ENCODE results near the gene TARS2.

The TARS2 gene

DNA sequence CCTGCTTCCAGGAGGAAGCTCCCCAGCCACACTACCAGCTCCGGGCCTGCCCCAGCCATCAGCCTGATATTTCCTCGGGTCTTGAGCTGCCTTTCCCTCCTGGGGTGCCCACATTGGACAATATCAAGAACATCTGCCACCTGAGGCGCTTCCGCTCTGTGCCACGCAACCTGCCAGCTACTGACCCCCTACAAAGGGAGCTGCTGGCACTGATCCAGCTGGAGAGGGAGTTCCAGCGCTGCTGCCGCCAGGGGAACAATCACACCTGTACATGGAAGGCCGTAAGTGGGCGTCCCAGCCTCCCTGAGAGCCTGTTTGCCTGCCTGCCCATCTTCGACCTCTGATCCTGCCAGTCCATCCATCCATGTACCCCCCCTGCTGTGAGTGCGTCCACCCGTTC lies 24.3 kb downstream of the TARS2 start:
- DNase-seq = no peak

DNA sequence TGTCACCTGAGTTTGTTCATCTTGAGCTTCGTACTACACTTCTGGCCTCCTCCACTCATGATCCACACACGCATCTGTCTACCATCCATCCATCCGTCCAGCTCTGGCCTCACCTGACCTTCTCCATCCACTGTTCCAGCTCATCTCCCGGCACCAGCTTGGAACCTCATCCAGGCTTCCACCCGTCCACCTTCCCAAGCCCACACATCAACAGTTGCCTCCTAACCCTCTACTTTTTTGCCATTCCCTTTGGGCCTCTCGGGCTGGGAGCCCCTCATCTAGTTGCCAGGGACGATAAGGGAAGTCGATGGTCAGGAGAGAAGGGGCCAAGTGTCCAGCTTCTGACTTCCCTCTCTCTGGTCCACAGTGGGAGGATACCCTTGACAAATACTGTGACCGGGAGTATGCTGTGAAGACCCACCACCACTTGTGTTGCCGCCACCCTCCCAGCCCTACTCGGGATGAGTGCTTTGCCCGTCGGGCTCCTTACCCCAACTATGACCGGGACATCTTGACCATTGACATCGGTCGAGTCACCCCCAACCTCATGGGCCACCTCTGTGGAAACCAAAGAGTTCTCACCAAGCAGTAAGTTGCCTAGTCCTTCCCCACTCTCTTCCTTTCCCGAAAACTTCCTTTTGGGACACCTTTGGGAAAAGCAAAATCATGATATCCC lies 24.9 kb downstream of the TARS2 start:
- no peak for DNase-seq

DNA sequence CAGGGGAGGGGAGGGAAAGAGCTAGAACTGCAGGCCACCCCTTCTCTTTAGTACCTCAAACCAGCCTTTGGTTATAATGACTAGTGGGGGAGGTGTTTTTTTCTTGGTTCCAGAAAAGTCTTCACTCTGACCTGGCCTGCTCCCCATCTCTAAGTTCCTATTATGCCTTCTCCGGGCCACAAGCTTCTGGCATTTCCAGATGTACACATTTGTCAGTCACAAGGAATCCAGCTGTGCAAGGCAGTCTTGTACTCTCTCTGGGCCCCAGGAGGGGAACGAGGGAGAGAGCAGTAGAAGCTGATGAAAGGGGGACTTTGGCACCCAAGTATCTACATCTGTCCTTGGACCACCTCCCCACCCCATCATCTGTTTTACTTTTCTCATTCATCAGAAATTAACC lies 25.6 kb downstream of the TARS2 start:
- DNase-seq = no peak

DNA sequence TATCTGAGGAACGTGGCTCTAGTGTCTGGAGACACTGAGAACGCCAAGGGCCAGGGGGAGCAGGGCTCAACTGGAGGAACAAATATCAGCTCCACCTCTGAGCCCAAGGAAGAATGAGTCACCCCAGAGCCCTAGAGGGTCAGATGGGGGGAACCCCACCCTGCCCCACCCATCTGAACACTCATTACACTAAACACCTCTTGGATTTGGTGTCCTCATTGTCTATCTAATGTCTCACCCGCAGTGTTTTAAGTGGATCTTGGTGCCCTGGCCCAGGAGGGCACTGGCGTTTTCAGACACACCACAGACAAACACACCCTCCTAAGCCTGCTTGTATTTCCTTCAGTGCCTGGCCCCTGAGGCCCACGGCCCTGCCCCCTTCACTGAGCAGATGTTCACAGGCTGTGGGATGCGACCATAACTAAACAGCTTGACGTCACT lies 26.2 kb downstream of the TARS2 start:
- DNase-seq = no peak

DNA sequence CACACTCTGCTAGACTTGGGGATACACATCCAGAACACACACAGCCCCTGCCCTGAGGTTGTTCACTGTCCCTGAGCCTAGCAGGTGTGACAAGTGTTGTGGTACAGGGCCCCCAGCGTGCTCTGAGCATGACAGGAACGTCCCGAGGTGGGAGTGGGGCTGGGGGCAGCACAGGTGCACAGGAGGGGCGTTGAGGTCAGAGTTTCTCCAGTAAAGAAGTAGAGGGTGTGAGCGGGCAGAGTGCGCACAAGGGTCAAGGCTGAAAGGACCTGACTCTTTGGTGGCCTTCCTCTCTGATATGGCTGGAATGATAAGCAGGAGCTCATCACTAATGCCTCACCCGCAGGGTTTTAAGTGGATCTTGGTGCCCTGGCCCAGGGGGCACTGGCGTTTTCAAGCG lies 27.0 kb downstream of the TARS2 start:
- no peak for DNase-seq

DNA sequence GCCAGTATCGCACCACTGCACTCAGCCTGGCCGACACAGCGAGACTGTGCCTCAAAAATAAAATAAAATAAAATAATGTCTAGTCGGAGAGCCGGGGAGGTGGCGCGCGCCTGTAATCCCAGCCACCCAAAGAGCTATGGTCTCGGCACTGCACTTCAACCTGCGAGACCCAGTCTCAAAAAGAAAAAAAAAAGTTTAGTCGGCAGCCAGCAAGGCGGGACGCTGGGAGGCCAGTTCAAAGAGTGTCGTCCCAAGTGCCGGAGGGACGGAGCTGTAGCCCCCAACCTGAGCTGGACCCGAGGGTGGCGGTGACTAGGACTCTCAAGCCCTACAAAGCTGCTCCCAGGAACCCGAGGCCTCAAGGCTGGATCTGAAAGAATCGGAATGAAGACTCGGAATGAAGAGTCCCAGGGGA lies 27.7 kb downstream of the TARS2 start:
- no peak for DNase-seq

DNA sequence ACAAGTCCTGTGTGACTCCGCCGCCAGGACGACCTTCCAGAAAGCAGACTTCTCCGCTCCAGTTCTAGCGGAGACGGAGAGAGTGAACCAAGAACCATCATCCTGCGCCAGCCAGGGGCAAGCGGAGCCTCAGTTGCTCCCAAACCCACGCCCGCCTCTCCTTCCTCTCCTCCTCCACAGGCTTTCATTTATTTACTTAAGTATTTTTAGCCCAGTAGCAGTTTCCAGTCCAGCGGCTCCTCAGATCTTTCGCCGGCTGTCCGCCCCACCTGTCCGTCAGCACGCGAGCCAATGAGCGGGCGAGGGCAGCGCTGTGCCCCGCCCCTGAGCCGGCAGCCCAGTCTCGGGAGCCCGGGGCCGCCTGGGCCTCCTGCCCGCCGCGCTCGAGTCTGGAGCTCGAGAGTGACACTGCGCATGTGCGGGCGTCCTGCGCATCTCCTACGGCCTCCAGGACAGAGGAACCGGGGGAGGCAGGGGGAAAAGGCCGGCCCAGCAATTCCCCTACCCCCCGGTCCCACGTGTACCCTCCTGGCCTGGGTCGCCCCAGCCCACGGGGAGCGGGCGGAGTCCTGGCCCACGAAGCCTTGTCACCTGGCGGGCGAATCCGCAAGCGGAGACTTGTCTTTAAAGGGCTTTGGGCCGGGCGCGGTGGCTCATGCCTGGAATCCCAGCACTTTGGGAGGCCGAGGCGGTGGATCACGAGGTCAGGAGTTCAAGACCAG lies 28.3 kb downstream of the TARS2 start, which contains the start of gene FALEC:
Gene FALEC (plus strand): TSS at position 425 of the 722 bp plus-strand sequence.
- DNase-seq = peak; percentile 94

DNA sequence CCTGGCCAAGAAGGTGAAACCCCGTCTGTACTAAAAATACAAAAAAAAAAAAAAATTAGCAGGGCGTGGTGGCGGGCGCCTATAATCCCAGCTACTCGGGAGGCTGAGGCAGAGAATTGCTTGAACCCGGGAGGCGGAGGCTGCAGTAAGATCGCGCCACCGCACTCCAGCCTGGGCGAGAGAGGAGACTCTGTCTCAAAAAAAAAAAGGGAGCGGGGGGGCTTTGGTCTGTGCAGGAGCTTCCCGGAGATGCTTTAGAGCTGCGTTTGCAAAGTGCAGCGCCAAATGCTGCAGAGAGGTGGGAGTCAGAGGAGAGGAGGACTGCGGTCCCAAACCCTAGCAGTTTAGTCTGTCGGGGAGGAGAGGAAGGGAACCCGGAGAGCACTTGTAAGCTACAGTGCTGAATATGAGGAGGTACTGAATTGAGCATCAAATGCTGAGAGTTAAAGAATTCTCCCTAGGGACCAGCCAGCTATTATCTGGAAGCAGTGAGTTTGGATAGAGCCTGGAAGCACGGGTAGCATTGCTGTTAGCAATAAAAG lies 28.9 kb downstream of the TARS2 start:
- DNase-seq = no peak

DNA sequence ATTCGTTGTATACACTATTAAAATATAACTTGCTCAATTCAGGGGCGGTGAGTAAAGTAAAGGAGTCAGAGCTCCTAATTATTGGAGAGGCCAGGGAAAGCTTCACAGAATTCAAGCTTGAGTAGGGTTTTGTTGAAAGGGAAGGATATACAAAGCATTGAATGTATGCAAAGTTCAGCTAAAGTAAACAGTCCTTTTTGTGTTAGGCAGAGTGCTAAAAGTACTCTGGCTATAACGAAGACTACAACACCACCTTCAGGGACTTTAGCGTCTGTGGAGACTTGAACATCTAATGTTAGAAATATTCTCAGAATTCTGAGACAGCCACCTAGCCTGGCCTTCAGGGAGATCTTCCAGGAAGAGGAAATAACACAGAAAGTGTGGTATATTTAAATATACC lies 29.4 kb downstream of the TARS2 start:
- DNase-seq = no peak

DNA sequence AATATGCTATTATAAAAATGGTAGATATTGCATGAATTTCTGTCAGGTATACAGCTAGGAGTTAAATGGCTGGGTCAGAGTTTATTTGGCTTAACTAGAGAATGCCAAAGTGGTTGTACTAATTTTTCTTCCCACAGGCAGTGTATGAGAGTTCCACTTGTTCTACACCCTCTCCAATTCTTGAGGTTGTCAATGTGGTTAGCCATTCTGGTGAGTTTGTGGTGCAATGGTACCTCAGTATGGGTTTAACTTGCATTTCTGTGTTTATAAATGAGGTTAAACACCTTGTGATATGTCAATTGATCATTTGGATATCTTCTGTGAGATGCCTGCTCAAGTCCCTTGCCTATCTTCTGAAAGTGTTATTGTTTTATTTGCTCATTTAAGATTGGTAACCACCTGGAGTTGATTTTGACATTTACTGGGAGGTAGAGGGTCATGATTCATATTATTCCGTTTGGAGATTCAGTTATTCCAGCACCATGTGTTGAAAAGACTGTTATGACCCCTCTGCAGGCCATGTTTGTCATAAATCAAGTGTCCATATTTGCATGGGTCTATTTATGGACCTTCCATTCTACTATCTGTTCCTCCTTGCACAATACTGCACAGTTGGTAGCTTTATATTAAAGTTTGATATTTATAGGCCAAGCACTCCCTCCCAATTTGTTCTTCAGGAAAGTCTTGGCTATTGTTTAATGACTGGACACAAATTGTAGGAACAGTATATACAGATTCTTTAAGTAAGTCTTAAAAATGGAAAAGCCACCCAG lies 34.2 kb downstream of the TARS2 start:
- no peak for DNase-seq

DNA sequence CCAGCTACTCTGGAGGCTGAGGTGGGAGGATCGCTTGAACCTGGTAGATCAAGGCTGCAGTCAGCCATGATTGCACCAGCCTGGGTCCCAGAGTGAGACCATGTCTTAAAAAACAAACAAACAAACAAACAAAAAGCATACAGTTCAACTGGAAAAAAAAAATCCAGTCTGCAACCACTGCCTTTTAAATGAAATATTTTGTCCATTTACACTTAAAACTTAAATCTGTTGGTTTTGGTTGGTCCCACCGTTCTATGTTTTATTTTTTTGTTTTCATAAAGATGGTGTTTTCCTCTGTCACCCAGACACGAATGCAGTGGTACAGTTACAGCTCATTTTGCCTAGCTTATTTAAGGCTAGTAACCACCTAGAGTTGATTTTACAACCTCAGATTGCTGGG lies 38.1 kb downstream of the TARS2 start:
- DNase-seq = no peak

DNA sequence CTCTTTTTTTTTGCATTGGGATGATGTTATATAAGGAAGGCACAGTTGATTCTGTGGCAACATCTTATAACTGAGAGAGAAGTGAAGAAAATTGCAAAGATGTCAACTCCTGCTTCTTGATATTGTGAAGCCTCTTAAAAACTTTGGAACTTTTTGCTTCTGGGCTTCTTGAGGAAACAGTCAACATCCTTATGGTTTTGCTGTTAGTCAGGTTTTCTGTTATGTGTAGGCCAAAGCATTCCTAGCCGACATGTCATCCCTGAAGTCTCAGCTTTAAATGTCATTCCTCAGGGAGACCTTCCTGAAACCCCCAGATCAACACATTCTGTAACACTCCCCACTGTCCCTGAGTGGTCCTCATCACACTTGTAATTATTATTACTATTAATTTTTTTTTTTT lies 41.0 kb downstream of the TARS2 start:
- no peak for DNase-seq

DNA sequence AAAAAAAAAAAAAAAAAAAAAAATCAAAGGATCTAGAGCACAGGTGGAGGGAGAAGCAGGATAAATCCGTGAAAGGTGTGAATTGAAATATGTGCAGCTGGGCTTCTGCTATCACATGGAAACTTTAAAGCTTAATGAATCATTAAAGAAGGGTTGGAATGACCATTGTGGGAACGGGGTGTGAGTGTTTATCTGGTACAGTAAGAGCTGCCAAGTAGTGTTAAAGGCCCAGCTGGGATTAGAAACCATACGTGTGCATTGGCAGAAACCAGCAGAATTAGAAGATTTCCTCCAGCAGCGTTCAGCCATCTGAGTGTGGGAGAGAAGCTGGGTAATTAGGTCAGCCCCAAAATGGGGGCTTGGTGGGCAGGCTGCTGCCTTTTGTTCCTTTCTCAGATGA lies 41.8 kb downstream of the TARS2 start:
- DNase-seq = no peak

DNA sequence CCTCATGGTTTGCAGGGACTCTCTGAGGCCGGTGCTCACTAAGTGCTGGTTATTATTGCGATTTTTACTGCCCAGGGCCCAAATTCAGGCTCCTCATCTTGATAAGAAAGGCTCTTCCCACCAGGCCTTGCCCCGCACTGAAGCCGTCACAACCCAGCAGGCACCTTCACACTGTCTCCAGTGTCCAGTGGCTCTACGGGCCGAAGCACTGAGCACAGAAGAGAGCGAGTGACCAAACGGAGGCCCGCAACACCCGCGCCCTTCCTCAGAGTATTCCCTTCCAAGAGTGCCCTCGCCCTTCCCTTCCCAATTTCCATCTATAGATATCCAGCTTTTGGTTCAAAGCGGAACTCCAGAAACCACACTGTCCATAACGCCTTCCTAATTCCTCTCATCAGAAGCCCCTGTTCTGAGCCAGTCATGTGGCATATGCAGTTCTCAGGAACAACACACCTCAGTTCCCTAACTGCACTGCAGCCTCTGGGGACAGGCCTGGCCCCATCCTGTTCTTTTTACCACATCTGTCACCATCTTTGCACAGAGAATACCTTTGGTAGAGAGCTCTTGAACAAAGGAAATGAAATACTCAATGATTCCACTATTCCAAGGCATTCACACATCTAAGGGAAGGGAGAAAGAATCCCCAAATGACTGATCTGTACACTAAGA lies 43.4 kb downstream of the TARS2 start:
- no peak for DNase-seq

DNA sequence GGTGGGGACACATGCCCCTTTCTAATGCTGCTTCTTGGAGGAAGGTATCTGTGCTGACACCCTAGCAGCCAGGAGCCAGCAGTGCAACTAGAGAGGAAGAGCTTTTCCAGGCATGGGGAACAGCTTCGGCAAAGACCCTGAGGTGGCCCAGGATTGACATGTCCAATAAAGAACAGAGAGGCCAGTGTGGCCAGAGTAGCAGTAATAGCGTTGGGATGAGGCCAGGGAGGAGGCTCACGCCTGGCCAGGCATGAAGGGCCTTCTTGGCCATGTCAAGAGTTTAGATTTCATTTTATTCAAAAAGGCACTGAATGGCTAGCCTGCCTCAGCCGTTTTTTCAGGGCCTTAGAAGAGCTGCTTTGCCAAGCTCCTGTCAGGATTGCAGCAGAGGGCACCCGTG lies 45.6 kb downstream of the TARS2 start:
- no peak for DNase-seq

DNA sequence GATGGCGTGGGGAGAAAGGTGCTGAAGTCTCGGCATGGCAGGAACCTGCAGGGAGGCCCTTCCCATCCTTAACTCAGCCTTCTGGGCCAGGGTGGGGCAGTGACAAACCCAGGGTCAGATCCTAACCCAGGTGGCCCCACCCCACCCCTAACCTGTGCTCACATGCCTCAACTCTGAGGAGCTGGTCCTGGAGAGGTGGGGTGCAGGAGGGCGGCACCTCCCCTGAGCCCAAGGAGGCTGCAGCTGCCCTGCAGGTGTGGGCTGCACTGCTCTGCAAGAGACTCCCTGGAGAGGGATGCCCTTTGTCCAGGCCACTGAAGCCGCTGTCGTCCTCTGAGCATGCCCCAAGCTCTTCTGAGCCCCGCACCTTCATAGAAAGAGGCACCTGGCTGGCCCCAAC lies 46.8 kb downstream of the TARS2 start:
- no peak for DNase-seq

DNA sequence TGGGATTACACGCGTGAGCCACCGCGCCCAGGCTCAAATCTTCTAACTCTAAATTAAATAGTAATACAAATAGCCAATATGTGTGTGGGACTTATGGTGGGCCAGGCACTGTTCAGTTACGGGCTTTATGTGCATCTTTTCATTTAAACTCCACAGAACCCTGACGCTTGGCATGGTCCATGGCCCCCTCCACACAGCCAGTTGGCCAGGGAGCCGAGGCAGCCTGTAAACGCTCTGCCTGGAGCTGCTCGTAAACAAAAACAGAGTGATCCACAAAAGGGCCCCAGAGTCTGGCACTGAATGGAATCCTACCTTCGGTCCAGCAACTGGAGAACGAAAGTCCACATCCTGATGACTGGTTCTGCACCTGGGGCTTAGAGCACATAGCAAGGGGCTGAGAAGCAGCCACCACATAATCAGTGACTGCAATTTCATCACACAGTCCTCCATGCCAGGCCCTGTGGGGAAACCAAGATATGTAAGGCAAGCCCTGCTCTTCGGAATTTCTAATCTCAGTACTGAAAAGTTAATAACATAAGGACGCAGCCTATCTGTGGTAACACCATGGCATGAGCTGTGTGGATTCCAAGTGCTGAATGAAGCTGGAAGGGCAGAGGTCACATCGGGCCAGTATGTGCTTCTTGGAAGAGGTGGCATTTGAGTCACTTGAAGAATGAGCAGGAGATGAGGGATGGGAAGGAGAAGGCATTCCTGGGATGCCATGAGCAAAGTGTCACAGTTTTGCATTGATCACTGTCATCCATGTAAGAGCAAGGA lies 48.5 kb downstream of the TARS2 start:
- DNase-seq = no peak

DNA sequence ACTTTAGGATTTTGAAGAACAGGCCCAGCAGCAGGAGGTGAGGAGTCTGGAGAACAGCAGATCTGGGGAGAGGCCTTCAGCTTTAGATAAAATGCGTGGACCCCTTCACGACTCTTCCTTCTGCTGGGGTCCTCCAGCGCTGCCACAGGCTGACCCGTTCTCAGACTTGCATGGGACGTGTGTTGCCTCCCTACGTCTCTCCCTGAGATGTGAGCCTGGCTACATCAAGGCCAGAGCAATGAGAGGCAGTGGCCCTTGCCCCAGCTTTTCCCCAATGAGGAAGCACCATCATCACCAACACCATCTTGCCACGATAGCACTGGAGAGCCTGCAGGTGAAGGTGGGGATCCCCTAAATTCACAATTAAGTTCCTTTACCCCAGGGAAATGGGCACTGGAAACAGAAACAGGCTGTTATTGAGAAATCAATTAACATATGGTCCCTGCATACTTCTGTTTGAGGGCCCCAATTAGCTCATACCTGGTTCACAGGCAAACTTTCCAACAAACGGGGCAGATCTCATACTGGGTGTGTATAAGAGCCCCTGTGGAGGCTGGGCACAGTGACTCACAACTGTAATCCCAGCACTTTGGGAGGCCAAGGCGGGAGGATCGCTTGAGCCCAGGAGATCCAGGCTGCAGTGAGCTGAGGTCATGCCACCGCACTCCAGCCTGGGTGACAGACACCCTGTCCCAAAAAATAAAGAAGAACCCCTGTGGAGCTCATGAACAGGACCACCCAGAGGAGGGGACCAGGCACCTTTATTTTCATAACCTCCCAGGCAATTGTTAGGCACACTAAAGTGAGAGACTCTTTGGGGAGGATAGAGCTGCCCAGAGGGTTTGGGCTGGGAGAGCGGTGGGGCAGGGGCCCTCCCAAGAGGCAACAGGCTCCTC lies 49.9 kb downstream of the TARS2 start:
- DNase-seq = no peak

DNA sequence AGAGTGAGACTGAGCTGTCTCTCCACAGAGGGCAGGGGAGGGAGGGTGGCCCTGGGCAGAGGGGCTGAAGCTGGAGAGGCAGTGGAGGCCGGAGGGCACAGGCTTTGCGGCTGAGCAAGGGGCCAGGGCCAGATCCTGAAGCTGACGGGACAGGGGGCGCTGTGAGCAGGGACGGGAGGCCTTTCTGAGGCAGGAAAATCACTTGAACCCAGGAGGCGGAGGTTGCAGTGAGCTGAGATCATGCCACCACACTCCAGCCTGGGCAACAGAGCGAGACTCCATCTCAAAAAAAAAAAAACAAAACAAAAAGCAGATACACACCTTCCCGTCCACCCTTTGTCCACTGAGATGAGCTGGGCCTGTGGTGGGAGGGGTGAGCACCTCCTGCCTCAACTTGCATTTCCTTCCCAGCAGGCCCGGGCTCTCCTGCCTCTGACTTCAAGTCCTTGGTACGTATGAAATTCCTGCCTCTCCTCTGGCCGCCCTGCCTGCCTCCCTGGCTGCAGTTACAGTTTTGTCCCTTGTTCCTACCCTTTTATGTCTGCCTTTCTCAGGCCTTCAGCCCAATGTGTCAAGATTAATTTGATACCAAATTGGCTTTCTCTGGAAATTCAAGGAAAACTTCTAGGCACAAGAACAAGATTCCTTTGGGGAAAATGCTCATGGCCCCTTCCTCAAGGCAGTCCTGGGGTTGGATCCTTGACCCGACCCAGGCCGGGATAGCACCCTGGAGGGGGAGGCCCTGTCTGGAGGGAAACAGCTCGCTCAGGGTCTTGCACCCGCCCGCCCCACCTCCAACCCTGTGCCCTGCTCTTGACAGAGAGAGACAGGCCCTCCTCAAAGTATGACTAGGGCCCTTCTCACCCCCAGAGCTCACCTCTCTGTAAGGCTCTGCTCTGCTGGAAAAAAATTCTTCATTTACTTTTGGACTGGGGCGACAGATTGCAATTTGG lies 50.8 kb downstream of the TARS2 start:
- DNase-seq = no peak
